ENCODE results near the gene BHLHE41.
A peak's percentile ranks its signal among the peaks of the same experiment; 100 is the strongest.

Gene BHLHE41

DNA sequence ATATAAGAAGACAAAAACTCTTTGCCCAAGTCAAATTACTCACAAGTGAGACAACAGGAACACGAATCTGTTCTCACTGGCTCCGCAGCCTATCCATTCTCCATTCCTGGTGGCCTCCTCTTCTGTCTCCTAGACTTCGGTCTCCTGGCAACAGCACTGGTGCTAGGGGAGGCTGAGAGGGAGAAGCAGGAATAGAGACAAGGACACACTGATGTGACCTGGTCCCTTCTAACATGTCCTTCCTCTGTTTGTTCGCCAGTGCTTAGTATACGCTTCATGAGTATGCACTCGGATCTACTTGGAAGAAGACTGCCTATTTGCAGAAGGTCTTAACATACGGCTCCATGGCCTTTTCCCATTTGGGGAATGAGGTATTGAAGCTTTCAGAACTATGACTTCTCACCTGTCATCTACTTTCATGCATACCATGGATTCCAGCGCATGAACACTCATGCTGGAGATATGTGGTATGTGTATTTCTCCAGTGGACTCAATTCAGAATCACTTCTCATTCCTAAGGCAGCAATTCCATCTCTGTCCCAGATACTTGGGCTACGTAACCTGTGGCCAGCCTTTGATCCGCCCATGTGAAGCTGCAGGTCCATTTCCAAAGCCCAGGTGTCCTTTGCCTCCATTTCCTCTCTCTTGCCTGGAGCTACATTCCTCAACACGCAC, 33.9 kb downstream of the BHLHE41 start:
- no peak overlapping the region for H3K27ac ChIP-seq
- DNase-seq (ENCODE audit: low read depth, low spot score) = no peak

DNA sequence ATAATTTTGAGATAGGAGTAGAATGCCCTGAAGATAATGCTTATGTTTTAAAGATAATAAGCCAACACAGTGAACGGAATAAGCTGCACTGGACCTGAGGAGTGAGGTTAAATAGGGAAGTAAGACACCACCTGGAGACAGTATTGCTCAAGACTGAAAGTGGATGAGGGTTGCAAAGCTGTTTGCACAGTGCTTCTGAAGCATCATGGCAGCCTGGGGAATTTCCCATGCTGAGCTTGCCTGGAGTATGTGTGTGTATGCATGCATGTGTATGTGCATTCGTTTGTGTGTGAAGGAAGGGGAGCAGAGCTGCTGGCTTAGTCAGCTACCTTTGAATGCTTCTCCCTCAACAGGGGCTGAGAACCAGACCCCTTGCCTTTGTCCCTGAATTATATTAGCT, 35.8 kb downstream of the BHLHE41 start:
- DNase-seq (ENCODE audit: low read depth, low spot score) = peak; percentile 44
- no peak overlapping the region for H3K27ac ChIP-seq

DNA sequence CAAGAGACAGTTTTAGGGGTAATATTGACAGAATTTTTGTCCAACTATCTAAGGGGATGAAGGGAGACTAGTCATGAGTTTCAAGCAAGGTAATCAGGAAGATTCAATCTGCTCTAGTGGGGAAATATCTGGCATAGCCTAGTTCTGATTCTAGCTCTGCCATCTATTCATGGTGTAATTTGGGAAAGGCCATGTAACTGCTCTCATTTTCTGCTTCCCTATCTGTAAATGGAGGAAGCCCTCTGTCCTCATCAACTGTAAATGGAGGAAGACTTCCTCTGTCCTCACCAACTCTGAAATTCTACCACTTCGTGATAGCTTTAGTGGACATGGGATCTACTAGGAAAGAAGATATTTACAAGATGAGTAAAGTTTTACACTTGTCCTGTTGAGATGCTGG, 37.9 kb downstream of the BHLHE41 start:
- DNase-seq (ENCODE audit: low read depth, low spot score) = no peak
- H3K27ac ChIP-seq = no peak overlapping the region

DNA sequence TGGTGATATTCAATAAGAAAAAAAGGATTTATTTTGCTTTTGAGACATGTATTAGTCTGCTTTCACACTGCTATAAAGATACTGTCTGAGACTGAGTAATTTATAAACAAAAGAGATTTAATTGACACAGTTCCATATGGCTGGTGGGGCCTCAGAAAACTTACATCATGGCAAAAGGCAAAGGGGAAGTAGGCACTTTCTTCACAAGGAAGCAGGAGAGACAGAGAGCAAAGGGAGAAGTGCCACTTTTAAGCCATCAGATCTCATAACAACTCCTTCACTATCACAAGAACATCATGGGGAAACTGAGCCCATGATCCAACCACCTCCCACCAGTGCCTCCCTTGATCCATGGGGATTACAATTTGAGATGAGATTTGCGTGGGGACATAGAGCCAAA, 43.9 kb downstream of the BHLHE41 start:
- no peak overlapping the region for H3K27ac ChIP-seq
- no peak for DNase-seq (ENCODE audit: low read depth, low spot score)

DNA sequence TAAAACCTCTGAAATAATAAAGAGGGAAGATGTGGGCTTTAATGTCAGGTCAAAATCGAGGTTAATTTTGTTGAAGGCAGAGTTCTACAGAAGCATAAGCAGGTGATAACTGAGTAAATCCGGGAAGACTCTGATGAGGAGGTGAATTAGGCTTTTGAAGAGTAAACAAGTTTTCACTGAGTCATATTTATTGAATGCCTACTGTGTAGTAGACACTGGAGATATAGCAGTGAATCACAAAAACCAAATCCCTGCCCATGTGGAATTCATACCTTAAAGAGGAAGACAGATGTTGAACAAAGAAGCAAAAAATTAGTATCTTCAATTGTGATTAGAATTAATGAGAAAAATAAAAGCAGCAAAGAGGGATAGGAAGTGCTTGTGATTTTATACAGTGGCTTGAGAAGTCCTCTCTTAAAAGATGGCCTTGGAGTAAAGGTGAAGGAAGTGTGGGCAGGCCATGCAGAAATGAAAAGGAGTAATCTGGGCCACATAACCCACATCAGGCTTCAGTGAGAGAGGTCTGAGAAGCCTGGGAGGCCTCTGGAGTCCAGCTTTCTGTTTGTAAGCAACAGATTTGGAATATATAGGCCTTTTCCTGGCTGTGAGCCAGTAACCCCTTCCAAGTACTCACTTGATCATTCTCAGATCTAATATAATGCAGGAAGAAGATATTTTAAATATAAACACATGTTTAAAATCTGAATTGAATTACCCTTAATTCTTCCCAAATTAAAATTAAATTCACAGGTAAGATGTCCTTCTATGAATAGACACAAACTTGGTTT, 46.7 kb downstream of the BHLHE41 start:
- H3K27ac ChIP-seq = no peak overlapping the region
- no peak for DNase-seq (ENCODE audit: low read depth, low spot score)

Data from epithelial cell of prostate (primary cell).